Rectal smooth muscle tissue (tissue), 1 donor: ENCODE results near the gene PDCD4.
A peak's percentile ranks its signal among the peaks of the same experiment; 100 is the strongest.

Experiments
- H3K27ac ChIP-seq: one replicate; pipeline ENCODE4 v1.7.0; 2013; ENCODE audit warnings: low read depth, low read length, inconsistent platforms
- H3K27me3 ChIP-seq: one replicate; pipeline ENCODE4 v1.7.0; 2013; ENCODE audit warnings: low read length; ENCODE audit not compliant: control insufficient read depth, insufficient read depth
- H3K36me3 ChIP-seq: one replicate; pipeline ENCODE4 v1.7.0; 2013; ENCODE audit warnings: low read length; ENCODE audit not compliant: control insufficient read depth, insufficient read depth
- H3K4me1 ChIP-seq: one replicate; pipeline ENCODE4 v1.7.0; 2013; ENCODE audit warnings: low read length; ENCODE audit not compliant: control insufficient read depth, insufficient read depth
- H3K4me3 ChIP-seq: one replicate; pipeline ENCODE4 v1.7.0; 2013; ENCODE audit warnings: low read length
- H3K9ac ChIP-seq: one replicate; pipeline ENCODE4 v1.7.0; 2013; ENCODE audit warnings: low read length

Gene PDCD4

GRCh38 chr10:110844617-110844881 is 27.2 kb upstream of the PDCD4 start:
- Histone ChIP-seq H3K27me3 (no peaks in the 10 kb centered on the region), H3K9ac (no peak overlapping the region), H3K36me3 (no peaks in the 10 kb centered on the region), H3K27ac (no peak overlapping the region), H3K4me1 (no peaks in the 10 kb centered on the region), H3K4me3 (no peak overlapping the region)

- Histone ChIP-seq H3K27me3 (no peaks in the 10 kb centered on the region), H3K4me3 (no peak overlapping the region), H3K9ac (no peak overlapping the region), H3K4me1 (no peaks in the 10 kb centered on the region), H3K36me3 (no peaks in the 10 kb centered on the region), H3K27ac (no peak overlapping the region)
These were observed 26.5 kb upstream of the PDCD4 start for GRCh38 chr10:110845192-110845755.

- no peak overlapping the region for H3K9ac ChIP-seq
- no peaks in the 10 kb centered on the region for H3K36me3 ChIP-seq
- H3K4me1 ChIP-seq: no peaks in the 10 kb centered on the region
- H3K4me3 ChIP-seq: no peak overlapping the region
- H3K27me3 ChIP-seq: no peaks in the 10 kb centered on the region
- H3K27ac ChIP-seq: no peak overlapping the region
These were observed 25.7 kb upstream of the PDCD4 start for GRCh38 chr10:110845756-110846620.

GRCh38 chr10:110847374-110847773 is 24.4 kb upstream of the PDCD4 start:
- no peaks in the 10 kb centered on the region for H3K36me3 ChIP-seq
- H3K27ac ChIP-seq: no peak overlapping the region
- no peak overlapping the region for H3K9ac ChIP-seq
- no peaks in the 10 kb centered on the region for H3K27me3 ChIP-seq
- H3K4me1 ChIP-seq: no peaks in the 10 kb centered on the region
- no peak overlapping the region for H3K4me3 ChIP-seq

- Histone ChIP-seq H3K4me3 (no peak overlapping the region), H3K36me3 (no peaks in the 10 kb centered on the region), H3K9ac (no peak overlapping the region), H3K27ac (no peak overlapping the region), H3K4me1 (no peaks in the 10 kb centered on the region), H3K27me3 (no peaks in the 10 kb centered on the region)
These were observed 23.6 kb upstream of the PDCD4 start for GRCh38 chr10:110848106-110848505.

- Histone ChIP-seq H3K9ac (no peak overlapping the region), H3K36me3 (no peaks in the 10 kb centered on the region), H3K27ac (no peak overlapping the region), H3K4me1 (no peaks in the 10 kb centered on the region), H3K27me3 (no peaks in the 10 kb centered on the region), H3K4me3 (no peak overlapping the region)
These were observed 21.6 kb upstream of the PDCD4 start for GRCh38 chr10:110850099-110850498.

- H3K4me1 ChIP-seq: no peaks in the 10 kb centered on the region
- no peak overlapping the region for H3K9ac ChIP-seq
These were observed 20.6 kb upstream of the PDCD4 start for GRCh38 chr10:110851020-110851612.

GRCh38 chr10:110852255-110852896 is 19.4 kb upstream of the PDCD4 start:
- H3K36me3 ChIP-seq: no peaks in the 10 kb centered on the region
- H3K27ac ChIP-seq: no peak overlapping the region
- no peak overlapping the region for H3K9ac ChIP-seq
- no peaks in the 10 kb centered on the region for H3K4me1 ChIP-seq
- no peaks in the 10 kb centered on the region for H3K27me3 ChIP-seq
- H3K4me3 ChIP-seq: no peak overlapping the region

More at GRCh38 chr10:110851020-110851612, 20.6 kb upstream of the PDCD4 start:
- no peaks in the 10 kb centered on the region for H3K27me3 ChIP-seq
- H3K36me3 ChIP-seq: no peaks in the 10 kb centered on the region
- no peak overlapping the region for H3K4me3 ChIP-seq
- no peak overlapping the region for H3K27ac ChIP-seq

GRCh38 chr10:110852947-110853346 is 18.8 kb upstream of the PDCD4 start:
- H3K36me3 ChIP-seq: no peaks in the 10 kb centered on the region

GRCh38 chr10:110853921-110854605 is 17.7 kb upstream of the PDCD4 start:
- no peak overlapping the region for H3K9ac ChIP-seq
- H3K4me1 ChIP-seq: no peaks in the 10 kb centered on the region
- no peaks in the 10 kb centered on the region for H3K36me3 ChIP-seq
- no peak overlapping the region for H3K27ac ChIP-seq
- H3K27me3 ChIP-seq: no peaks in the 10 kb centered on the region
- H3K4me3 ChIP-seq: no peak overlapping the region

More at GRCh38 chr10:110852947-110853346, 18.8 kb upstream of the PDCD4 start:
- H3K27me3 ChIP-seq: no peaks in the 10 kb centered on the region
- H3K4me3 ChIP-seq: no peak overlapping the region
- no peak overlapping the region for H3K9ac ChIP-seq
- no peak overlapping the region for H3K27ac ChIP-seq
- no peaks in the 10 kb centered on the region for H3K4me1 ChIP-seq

- Histone ChIP-seq H3K9ac (no peak overlapping the region), H3K36me3 (no peaks in the 10 kb centered on the region), H3K27ac (peak overlapping the region; percentile 4), H3K4me1 (no peaks in the 10 kb centered on the region), H3K4me3 (peak overlapping the region; percentile 34), H3K27me3 (no peaks in the 10 kb centered on the region)
These were observed 14.2 kb upstream of the PDCD4 start for GRCh38 chr10:110857265-110858171.
